Fibroblast of skin of right quadriceps (primary cell): ENCODE results near the gene RHBDD2.
A peak's percentile ranks its signal among the peaks of the same experiment; 100 is the strongest.

Experiments
- DNase-seq: peaks from one replicate; pipeline ENCODE4 v3.0.0-alpha.2; 2013

Gene RHBDD2

DNA sequence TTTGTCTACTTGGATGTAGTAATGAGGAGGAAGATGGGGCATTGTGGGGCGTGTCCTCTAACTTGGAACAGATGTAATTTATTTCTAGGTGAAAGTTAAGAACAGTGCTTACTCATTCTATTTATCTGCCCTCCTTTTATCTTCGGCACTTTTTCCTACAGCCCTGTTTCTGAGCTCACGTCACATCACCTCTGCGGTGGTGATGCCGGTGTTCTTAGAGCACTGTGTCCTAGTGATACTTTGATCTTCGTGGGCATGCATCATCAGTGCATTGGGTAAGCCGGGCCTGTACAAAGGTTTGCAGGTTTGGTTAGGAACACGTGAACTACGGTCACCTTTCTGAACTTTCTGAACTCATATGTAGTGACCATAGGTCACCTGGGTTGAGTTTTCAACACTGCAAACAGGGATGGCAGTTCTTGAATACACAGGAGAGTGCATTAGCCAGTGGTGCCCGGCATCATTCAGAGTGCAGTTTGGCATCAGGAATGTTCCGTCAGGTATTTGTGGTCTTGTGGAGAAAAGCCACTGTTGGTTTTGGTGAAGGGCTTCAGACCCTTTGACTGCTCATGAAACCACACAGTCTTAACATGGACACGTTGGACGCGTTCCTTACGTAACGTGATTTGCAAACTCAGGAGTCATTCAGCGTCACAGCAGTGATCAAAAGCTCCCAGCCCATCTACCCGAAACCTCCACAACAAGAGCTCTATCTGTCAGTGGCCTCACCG lies 41.8 kb downstream of the RHBDD2 start:
- DNase-seq, result no peak

DNA sequence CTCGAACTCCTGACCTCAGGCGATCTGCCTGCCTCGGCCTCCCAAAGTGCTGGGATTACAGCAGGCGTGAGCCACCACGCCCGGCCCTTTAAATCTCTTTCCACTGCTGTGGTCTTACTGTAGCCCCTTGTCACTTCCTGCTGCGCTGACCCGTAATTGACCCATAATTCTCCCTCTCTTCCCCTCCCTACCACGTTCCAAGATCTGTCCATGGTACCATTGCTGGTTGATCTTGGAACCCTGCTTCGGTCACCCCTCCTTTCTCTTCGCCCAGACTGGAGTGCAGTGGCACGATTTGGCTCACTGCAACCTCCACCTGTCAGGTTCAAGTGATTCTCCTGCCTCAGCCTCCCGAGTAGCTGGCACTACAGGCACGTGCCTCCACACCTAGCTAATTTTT lies 42.6 kb downstream of the RHBDD2 start:
- DNase-seq, result no peak

DNA sequence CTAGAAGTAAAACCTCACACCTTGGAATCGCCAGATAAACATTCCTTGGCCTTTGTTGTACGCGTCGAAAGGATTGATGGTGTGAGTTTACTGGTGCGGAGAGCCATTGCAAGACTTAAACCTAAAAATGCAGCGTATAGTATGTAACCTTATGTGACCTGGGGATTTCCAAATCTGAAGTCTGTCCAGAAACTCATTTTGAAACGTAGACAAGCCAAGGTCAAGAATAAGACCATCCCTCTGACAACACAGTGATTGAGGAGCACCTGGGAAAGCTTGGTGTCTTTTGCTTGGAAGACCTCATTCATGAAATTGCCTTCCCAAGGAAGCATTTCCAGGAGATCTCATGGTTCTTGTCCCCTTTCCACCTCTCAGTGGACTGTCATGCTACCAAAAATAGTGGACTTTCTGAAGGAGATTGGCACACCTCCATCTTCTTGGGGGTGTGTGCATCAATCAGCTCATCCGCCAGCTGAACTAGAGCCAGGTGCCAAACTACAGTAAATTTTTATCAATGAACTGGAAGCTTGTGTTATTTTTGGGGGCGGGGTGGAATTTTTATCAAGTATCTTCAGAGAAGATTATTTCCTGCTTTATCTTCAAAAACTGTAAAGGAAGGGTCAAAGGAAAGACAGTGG lies 44.3 kb downstream of the RHBDD2 start:
- no peak for DNase-seq

DNA sequence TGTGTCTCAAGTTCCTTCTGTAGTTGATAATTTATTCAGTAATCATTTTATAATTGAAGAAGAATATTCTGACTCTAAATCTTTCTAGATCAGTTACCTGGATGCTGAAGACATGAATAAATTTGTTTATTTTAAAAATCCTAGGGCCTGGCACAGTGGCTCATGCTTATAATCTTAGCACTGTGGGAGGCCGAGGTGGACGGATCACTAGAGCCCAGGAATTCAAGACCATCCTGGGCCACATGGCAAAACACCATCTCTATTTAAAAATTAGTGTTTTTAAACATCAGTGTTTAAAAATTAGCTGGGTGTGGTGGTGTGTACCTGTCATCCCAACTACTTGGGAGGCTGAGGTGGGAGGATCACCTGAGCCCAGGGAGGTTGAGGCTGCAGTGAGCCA lies 45.4 kb downstream of the RHBDD2 start:
- no peak for DNase-seq

DNA sequence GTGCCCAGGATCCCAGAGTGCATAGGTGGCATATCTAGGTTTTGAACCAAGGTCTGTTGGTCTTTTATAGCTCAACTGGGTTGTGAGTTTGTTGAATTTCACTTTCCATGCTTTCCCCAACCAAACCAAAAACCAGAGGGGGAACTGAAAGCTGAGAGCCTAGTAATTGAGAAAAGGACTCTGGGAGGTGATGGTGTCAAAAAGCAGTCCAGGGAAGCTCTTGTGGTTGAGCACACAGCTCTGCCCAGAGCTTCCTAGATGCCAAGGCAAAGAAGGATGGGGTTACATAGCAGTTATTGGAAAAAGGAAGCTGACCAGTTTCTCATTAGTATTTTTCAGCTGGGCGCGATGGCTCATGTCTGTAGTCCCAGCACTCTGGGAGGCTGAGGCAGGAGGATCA lies 46.1 kb downstream of the RHBDD2 start:
- no peak for DNase-seq

DNA sequence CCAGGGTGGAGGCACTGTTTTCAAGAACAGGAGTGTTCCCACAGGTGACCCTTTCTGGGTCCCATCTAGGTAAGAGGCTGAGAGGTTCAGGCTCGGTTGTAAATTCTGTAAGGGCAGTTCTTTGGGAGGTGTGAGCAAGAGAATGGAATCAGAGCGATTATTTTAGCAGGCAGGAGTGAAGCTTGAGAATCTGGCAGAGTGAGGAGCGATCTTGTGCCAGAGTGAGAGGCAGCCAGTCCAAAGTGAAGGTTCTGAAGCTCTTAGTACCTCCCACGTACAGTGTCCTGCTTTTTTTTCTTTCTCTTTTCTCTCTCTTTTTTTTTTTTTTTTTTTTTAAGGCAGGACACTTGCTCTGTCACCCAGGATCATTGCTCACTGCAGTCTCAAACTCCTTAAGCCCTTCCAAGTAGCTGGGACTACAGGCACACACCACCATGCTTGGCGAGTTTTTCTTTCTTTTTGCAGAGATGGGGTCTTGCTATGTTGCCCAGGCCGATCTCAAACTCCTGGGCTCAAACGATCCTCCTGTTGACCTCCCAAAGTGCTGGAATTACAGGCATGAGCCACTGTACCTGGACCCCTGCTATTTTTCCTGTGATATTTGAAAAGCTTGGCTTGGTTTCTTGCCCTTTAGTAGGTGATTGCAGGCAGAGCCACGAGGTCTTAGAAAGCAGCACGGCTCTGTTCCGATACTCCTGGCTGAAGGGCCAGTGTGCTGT lies 47.0 kb downstream of the RHBDD2 start:
- DNase-seq, result no peak

DNA sequence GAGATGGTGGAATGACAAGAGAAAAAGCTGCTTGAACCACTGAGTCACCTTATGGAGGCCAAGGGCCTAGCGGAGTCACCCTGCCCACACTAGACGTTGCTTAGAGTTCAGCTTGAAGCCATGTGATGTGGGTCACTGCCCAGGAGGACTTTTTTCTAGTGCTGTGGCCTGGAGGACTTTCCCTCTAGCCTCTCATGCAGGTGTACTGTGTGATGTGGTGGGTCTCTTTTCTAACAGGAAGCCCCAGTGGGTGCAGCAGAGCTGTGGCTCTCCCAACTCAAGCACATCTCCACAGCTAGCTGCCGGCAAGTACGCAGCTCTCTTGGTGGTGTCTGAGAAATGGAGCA lies 49.7 kb downstream of the RHBDD2 start:
- DNase-seq, result no peak

DNA sequence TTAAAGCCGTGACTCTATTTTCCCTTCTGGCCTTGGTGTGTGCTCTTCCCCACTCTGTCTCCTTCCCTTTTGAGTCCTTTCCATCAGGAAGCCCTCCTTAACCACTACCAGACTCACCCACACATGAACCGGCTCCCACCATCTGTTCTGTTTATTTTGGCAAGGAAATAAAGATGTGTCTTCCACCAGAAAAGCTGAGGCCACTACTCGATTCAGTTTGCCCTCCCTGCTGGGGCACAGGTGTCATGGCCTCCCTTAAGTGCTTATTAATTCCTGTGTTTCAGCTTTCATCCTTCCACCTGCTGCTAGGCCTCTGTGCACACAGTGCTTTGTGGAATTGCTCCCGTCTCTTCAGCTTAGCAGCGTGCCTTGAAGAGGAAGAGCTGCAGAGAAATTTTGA lies 52.8 kb downstream of the RHBDD2 start:
- no peak for DNase-seq

DNA sequence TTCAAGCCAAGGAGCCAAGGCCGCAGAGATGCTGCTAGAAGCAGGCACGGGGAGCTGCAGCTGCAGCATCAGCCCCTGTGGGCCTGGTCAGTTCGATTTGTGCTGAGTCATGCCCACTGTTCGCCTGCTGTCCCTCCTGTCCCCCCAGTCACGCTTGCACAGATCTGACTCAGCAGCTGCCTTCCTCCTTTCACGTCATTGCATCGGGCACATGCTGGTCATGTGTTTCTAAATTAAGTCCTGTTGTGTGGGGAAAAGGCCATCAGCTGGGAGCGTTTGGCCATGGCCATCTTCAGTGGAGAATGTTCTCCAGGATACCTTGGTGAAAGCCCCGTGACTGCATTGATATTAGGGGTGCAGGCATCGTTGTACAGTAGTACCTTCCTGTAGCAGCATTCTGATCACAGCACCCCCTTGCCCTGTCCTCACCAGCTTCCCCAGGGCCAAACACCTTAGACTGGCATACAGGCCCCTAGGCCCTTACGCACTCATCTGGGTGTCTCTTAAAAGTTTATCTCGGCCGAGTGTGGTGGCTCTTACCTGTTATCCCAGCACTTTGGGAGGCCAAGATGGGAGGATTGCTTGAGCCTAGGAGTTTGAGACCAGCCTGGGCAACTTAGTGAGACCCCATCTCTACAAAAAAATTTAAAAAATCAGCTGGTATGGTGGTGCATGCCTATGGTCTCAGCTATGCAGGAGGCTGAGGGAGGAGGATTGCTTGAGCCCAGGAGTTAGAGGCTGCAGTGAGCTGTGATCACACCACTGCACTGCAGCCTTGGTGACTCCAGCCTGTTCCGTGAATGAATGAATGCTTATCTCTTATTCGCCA lies 59.3 kb downstream of the RHBDD2 start:
- DNase-seq, result peak; percentile 88
